Measurements from ENCODE around the gene IMPDH1. TPM values are rescaled to one million over a fixed set of nuclear protein-coding genes. Genes with fewer than 3 reads are reported as not detected.
A peak's percentile ranks its signal among the peaks of the same experiment; 100 is the strongest.

Gene IMPDH1
- total and polyA plus RNA-seq, 2 donors from 2014 or later, result 20.9 to 40.3 TPM

- H3K36me3 ChIP-seq (ENCODE audit: control insufficient read depth in 2 of 3, insufficient read depth in 3 of 3, low read length in 3 of 3), result no peaks in the 10 kb centered on the region
- no peaks in the 10 kb centered on the region for H3K9me3 ChIP-seq (ENCODE audit: control insufficient read depth in 2 of 3, insufficient read depth in 1 of 3, low read length in 3 of 3)
- H3K9ac ChIP-seq (ENCODE audit: low read length in 3 of 3), result no peak overlapping the region
- peaks cover 11% of the 10 kb centered on the region for H3K27me3 ChIP-seq (ENCODE audit: control insufficient read depth, insufficient read depth, low read length)
- no peak overlapping the region for H3K27ac ChIP-seq (ENCODE audit: low read depth in 2 of 2, low read length in 2 of 2)
- DNase-seq (peak in 1 of 5 donors; percentile 19), FAIRE-seq (no peak)
- no peak overlapping the region for H3K4me3 ChIP-seq (ENCODE audit: low read length in 3 of 3)
- intact Hi-C loops (cut with DNase I), result no loop called here
- no peak for TF ChIP-seq CTCF (IDR thresholded peaks at IDR 0.05; ENCODE audit: borderline replicate concordance, extremely low read depth, insufficient read depth)
- H3K4me1 ChIP-seq (ENCODE audit: control insufficient read depth in 2 of 3, insufficient read depth in 2 of 3, low read depth in 1 of 3, low read length in 3 of 3), result peaks cover 0 to 11% (median 0%) of the 10 kb centered on the region in 3 donors
Measured at GRCh38 chr7:128356546-128357216, 53.1 kb downstream of the IMPDH1 start.

- Histone ChIP-seq H3K4me3 (ENCODE audit: low read length in 3 of 3) (no peak overlapping the region), H3K9ac (ENCODE audit: low read length in 3 of 3) (no peak overlapping the region), H3K9me3 (ENCODE audit: control insufficient read depth in 2 of 3, insufficient read depth in 1 of 3, low read length in 3 of 3) (no peaks in the 10 kb centered on the region), H3K4me1 (ENCODE audit: control insufficient read depth in 2 of 3, insufficient read depth in 2 of 3, low read depth in 1 of 3, low read length in 3 of 3) (peaks cover 0 to 8% (median 0%) of the 10 kb centered on the region in 3 donors), H3K27me3 (ENCODE audit: control insufficient read depth, insufficient read depth, low read length) (peaks cover 11% of the 10 kb centered on the region), H3K36me3 (ENCODE audit: control insufficient read depth in 2 of 3, insufficient read depth in 3 of 3, low read length in 3 of 3) (no peaks in the 10 kb centered on the region), H3K27ac (ENCODE audit: low read depth in 2 of 2, low read length in 2 of 2) (no peak overlapping the region)
- TF ChIP-seq CTCF (IDR thresholded peaks at IDR 0.05; ENCODE audit: borderline replicate concordance, extremely low read depth, insufficient read depth), result no peak
- no peak for DNase-seq
- intact Hi-C loops (cut with DNase I), result no loop called here
- no peak for FAIRE-seq
Measured at GRCh38 chr7:128353610-128354009, 56.2 kb downstream of the IMPDH1 start.

GRCh38 chr7:128353189-128353588 is 56.6 kb downstream of the IMPDH1 start:
- intact Hi-C loops (cut with DNase I), result no loop called here
- peaks cover 11% of the 10 kb centered on the region for H3K27me3 ChIP-seq (ENCODE audit: control insufficient read depth, insufficient read depth, low read length)
- H3K36me3 ChIP-seq (ENCODE audit: control insufficient read depth in 2 of 3, insufficient read depth in 3 of 3, low read length in 3 of 3), result no peaks in the 10 kb centered on the region
- H3K27ac ChIP-seq (ENCODE audit: low read depth in 2 of 2, low read length in 2 of 2), result no peak overlapping the region
- no peak for FAIRE-seq
- no peak for DNase-seq
- no peak overlapping the region for H3K9ac ChIP-seq (ENCODE audit: low read length in 3 of 3)
- no peak overlapping the region for H3K4me3 ChIP-seq (ENCODE audit: low read length in 3 of 3)
- peaks cover 0 to 8% (median 0%) of the 10 kb centered on the region in 3 donors for H3K4me1 ChIP-seq (ENCODE audit: control insufficient read depth in 2 of 3, insufficient read depth in 2 of 3, low read depth in 1 of 3, low read length in 3 of 3)
- H3K9me3 ChIP-seq (ENCODE audit: control insufficient read depth in 2 of 3, insufficient read depth in 1 of 3, low read length in 3 of 3), result no peaks in the 10 kb centered on the region
- no peak for TF ChIP-seq CTCF (IDR thresholded peaks at IDR 0.05; ENCODE audit: borderline replicate concordance, extremely low read depth, insufficient read depth)
